ENCODE measurements around the gene ACTR2.
"Not testable (repeated sequence)": the region's sequence is repeated elsewhere in the genome, so short reads cannot be mapped to it uniquely, and the experiment has no call there.

DNA sequence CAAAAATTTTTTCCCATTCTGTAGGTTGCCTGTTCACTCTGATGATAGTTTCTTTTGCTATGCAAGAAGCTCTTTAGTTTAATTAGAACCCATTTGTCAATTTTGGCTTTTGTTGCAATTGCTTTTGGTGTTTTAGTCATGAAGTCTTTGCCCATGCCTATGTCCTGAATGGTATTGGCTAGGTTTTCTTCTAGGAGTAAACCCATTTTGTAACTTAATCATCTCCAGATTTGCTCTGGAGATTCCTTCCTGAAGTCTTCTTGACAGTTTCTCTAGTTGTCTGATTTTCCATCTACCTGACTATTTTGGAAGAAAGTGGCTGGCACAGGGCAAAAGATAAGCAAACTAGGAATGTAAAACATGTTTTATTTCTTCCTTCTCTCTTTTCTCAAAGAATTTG, 30.2 kb downstream of the ACTR2 start:
- TF ChIP-seq, protein P1, sequence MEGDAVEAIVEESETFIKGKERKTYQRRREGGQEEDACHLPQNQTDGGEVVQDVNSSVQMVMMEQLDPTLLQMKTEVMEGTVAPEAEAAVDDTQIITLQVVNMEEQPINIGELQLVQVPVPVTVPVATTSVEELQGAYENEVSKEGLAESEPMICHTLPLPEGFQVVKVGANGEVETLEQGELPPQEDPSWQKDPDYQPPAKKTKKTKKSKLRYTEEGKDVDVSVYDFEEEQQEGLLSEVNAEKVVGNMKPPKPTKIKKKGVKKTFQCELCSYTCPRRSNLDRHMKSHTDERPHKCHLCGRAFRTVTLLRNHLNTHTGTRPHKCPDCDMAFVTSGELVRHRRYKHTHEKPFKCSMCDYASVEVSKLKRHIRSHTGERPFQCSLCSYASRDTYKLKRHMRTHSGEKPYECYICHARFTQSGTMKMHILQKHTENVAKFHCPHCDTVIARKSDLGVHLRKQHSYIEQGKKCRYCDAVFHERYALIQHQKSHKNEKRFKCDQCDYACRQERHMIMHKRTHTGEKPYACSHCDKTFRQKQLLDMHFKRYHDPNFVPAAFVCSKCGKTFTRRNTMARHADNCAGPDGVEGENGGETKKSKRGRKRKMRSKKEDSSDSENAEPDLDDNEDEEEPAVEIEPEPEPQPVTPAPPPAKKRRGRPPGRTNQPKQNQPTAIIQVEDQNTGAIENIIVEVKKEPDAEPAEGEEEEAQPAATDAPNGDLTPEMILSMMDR (IDR thresholded peaks at IDR 0.05), result not testable (repeated sequence)
- not testable (repeated sequence) for TF ChIP-seq POLR2A (IDR thresholded peaks at IDR 0.05)
